Small intestine (tissue), 7 donors: ENCODE data around the gene ZNF518A. TPM values are rescaled to one million over a fixed set of nuclear protein-coding genes. Genes with fewer than 3 reads are reported as not detected.

Experiments
- DNase-seq, 2 donors: peaks; one replicate each; pipeline versions ENCODE4 v3.0.0 to v3.0.0-alpha.2; 2013
- FAIRE-seq: peaks from 2 replicates; lab custom pipeline; 2012; peaks lifted over from hg19 to GRCh38; lab: Jason Lieb, UNC
- H3K27ac ChIP-seq, 3 donors: one replicate each; pipeline ENCODE4 v1.5.1; 2013; ENCODE audit warnings: low read length in 2 of 3, mild to moderate bottlenecking in 2 of 3, control low read depth in 1 of 3, inconsistent platforms in 1 of 3, low read depth in 1 of 3, moderate library complexity in 1 of 3
- H3K27me3 ChIP-seq, 3 donors: one replicate each; pipeline ENCODE4 v1.6.1; 2013; ENCODE audit warnings: low read length in 3 of 3, inconsistent platforms in 1 of 3; ENCODE audit not compliant: control insufficient read depth in 3 of 3, insufficient read depth in 3 of 3
- H3K36me3 ChIP-seq, 3 donors: one replicate each; pipeline ENCODE4 v1.6.1; 2013; ENCODE audit warnings: low read length in 3 of 3, inconsistent platforms in 1 of 3, low read depth in 1 of 3, mild to moderate bottlenecking in 1 of 3, moderate library complexity in 1 of 3; ENCODE audit not compliant: control insufficient read depth in 3 of 3, insufficient read depth in 2 of 3
- H3K4me1 ChIP-seq, 3 donors: one replicate each; pipeline ENCODE4 v1.6.1; 2013; ENCODE audit warnings: low read length in 2 of 3, inconsistent platforms in 1 of 3, low read depth in 1 of 3, mild to moderate bottlenecking in 1 of 3, moderate library complexity in 1 of 3; ENCODE audit not compliant: control insufficient read depth in 3 of 3, insufficient read depth in 2 of 3
- H3K4me3 ChIP-seq, 3 donors: one replicate each; pipeline ENCODE4 v1.5.1; 2013; ENCODE audit warnings: low read length in 3 of 3, control low read depth in 1 of 3, inconsistent platforms in 1 of 3, low read depth in 1 of 3, mild to moderate bottlenecking in 1 of 3, moderate library complexity in 1 of 3
- H3K9me3 ChIP-seq, 2 donors: one replicate each; pipeline ENCODE4 v1.6.1; 2013; ENCODE audit warnings: low read depth in 1 of 2, low read length in 1 of 2; ENCODE audit not compliant: control insufficient read depth in 2 of 2, insufficient read depth in 1 of 2
- WGBS, 3 donors: extraction: QIAGEN DNeasy Blood & Tissue Kit; methylation state at CpG; one replicate each; pipeline ENCODE4 v1.1.7; 2013; 5-methylcytosine and 5-hydroxymethylcytosine counted together
- polyA plus RNA-seq, 4 donors: library from polyadenylated mRNA; stranded (reverse) in 3 of 4; unstranded in 1 of 4; fragments of 200-250 nt in 3 of 4; fragments of 120-200 nt in 1 of 4; gene quantifications; one replicate each; pipeline versions ENCODE4 v1.2.1 to v1.2.3, GENCODE V29; 2013
- donor health status: healthy with polysubstance abuse.
- donor health status: control.
- donor health status: control.
- donor health status: Bipolar disorder and iron deficiency.
- donor health status: healthy.

ZNF518A gene
- polyA plus RNA-seq, 4 donors: 4.1 to 34.7 (median 6.9) TPM

- 15 to 24% (median 16%) methylated on average over 4 of the region's 4 CpGs for WGBS, 3 donors
- Histone ChIP-seq H3K27me3 (peaks cover 0 to 11% (median 0%) of the 10 kb centered on the region in 3 donors), H3K27ac (peak overlapping the region in 2 of 3 donors; percentile 43 to 86), H3K36me3 (no peaks in the 10 kb centered on the region), H3K4me3 (peak overlapping the region; percentile 4 to 65 (median 45)), H3K9me3 (peaks cover 0 to 3% of the 10 kb centered on the region in 2 donors), H3K4me1 (peaks cover 0 to 8% (median 0%) of the 10 kb centered on the region in 3 donors)
- peak; percentile 76 to 89 for DNase-seq
- FAIRE-seq: no peak
Observed at GRCh38 chr10:96124230-96125141, 5.6 kb upstream of the ZNF518A start.

GRCh38 chr10:96125142-96125515 lies 5.0 kb upstream of the ZNF518A start:
- Histone ChIP-seq H3K4me3 (no peak overlapping the region), H3K27me3 (peaks cover 0 to 11% (median 0%) of the 10 kb centered on the region in 3 donors), H3K27ac (peak overlapping the region in 1 of 3 donors; percentile 86), H3K4me1 (peaks cover 0 to 8% (median 0%) of the 10 kb centered on the region in 3 donors), H3K9me3 (peaks cover 0 to 3% of the 10 kb centered on the region in 2 donors), H3K36me3 (no peaks in the 10 kb centered on the region)
- DNase-seq: peak in 1 of 2 donors; percentile 20
- FAIRE-seq: no peak
- 75 to 93% (median 82%) methylated on average over 2 of the region's 2 CpGs for WGBS, 3 donors

GRCh38 chr10:96130326-96130995 lies 364 bp downstream of the ZNF518A start:
- H3K9me3 ChIP-seq: peaks cover 0 to 3% of the 10 kb centered on the region in 2 donors
- H3K27ac ChIP-seq: peak overlapping the region; percentile 95 to 99 (median 99)
- FAIRE-seq: no peak

GRCh38 chr10:96131621-96132020 lies 1.5 kb downstream of the ZNF518A start:
- 61 to 67% (median 66%) methylated on average over 3 of the region's 3 CpGs for WGBS, 3 donors
- Histone ChIP-seq H3K4me1 (peaks cover 0 to 4% (median 0%) of the 10 kb centered on the region in 3 donors), H3K9me3 (peaks cover 0 to 3% of the 10 kb centered on the region in 2 donors), H3K4me3 (peak overlapping the region in 1 of 3 donors; percentile 94), H3K27me3 (peaks cover 0 to 5% (median 0%) of the 10 kb centered on the region in 3 donors), H3K27ac (no peak overlapping the region), H3K36me3 (peaks cover 0 to 7% (median 4%) of the 10 kb centered on the region in 3 donors)
- DNase-seq (peak in 1 of 2 donors; percentile 4), FAIRE-seq (no peak)

More at GRCh38 chr10:96130326-96130995, 364 bp downstream of the ZNF518A start:
- Histone ChIP-seq H3K27me3 (peaks cover 0 to 5% (median 0%) of the 10 kb centered on the region in 3 donors), H3K4me3 (peak overlapping the region; percentile 58 to 94 (median 69)), H3K4me1 (peaks cover 0 to 4% (median 0%) of the 10 kb centered on the region in 3 donors), H3K36me3 (peaks cover 0 to 7% (median 4%) of the 10 kb centered on the region in 3 donors)
- peak; percentile 79 to 96 for DNase-seq
- 1% methylated on average over 42 of the region's 42 CpGs for WGBS, 3 donors

GRCh38 chr10:96133135-96133534 lies 3.0 kb downstream of the ZNF518A start:
- Histone ChIP-seq H3K4me1 (peaks cover 0 to 4% (median 0%) of the 10 kb centered on the region in 3 donors), H3K27ac (no peak overlapping the region), H3K4me3 (no peak overlapping the region), H3K36me3 (peaks cover 0 to 10% (median 7%) of the 10 kb centered on the region in 3 donors), H3K27me3 (peaks cover 0 to 1% (median 0%) of the 10 kb centered on the region in 3 donors), H3K9me3 (peaks cover 0 to 3% of the 10 kb centered on the region in 2 donors)
- DNase-seq (no peak), FAIRE-seq (no peak)

- H3K36me3 ChIP-seq: peaks cover 0 to 19% (median 14%) of the 10 kb centered on the region in 3 donors
- no peaks in the 10 kb centered on the region for H3K27me3 ChIP-seq
- H3K4me3 ChIP-seq: no peak overlapping the region
- H3K4me1 ChIP-seq: peaks cover 0 to 3% (median 0%) of the 10 kb centered on the region in 3 donors
- FAIRE-seq (no peak), DNase-seq (no peak)
- no peaks in the 10 kb centered on the region for H3K9me3 ChIP-seq
- WGBS, 3 donors: 92 to 95% (median 95%) methylated on average over 5 of the region's 5 CpGs
- no peak overlapping the region for H3K27ac ChIP-seq
Observed at GRCh38 chr10:96136810-96137209, 6.7 kb downstream of the ZNF518A start.

GRCh38 chr10:96137567-96137966 lies 7.5 kb downstream of the ZNF518A start:
- no peaks in the 10 kb centered on the region for H3K27me3 ChIP-seq
- no peak overlapping the region for H3K4me3 ChIP-seq
- FAIRE-seq (no peak), DNase-seq (no peak)
- no peak overlapping the region for H3K27ac ChIP-seq
- H3K36me3 ChIP-seq: peaks cover 0 to 20% (median 14%) of the 10 kb centered on the region in 3 donors
- 92 to 98% (median 95%) methylated on average over 2 of the region's 2 CpGs for WGBS, 3 donors
- H3K4me1 ChIP-seq: no peaks in the 10 kb centered on the region
- H3K9me3 ChIP-seq: no peaks in the 10 kb centered on the region

- H3K27me3 ChIP-seq: no peaks in the 10 kb centered on the region
- no peaks in the 10 kb centered on the region for H3K4me1 ChIP-seq
- no peak overlapping the region for H3K27ac ChIP-seq
- H3K36me3 ChIP-seq: peaks cover 0 to 24% (median 17%) of the 10 kb centered on the region in 3 donors
- FAIRE-seq: no peak
- no peak overlapping the region for H3K4me3 ChIP-seq
- 71 to 81% (median 76%) methylated on average over 1 of the region's 1 CpG for WGBS, 3 donors
- no peaks in the 10 kb centered on the region for H3K9me3 ChIP-seq
- DNase-seq: no peak
Observed at GRCh38 chr10:96138102-96138501, 8.0 kb downstream of the ZNF518A start.
